Stimulated activated CD8-positive, alpha-beta memory T cell treated with anti-CD3 and anti-CD28 coated beads, Interleukin-12 subunit alpha, Interleukin-12 subunit beta, amount 100 ng/mL, for 4 hours (primary cell): ENCODE results near the gene PLP1.
A peak's percentile ranks its signal among the peaks of the same experiment; 100 is the strongest.

Experiments used
- DNase-seq: peaks from one replicate; pipeline ENCODE4 v3.0.0-alpha.2; 2020; ENCODE audit warnings: low read depth

Gene PLP1

DNA sequence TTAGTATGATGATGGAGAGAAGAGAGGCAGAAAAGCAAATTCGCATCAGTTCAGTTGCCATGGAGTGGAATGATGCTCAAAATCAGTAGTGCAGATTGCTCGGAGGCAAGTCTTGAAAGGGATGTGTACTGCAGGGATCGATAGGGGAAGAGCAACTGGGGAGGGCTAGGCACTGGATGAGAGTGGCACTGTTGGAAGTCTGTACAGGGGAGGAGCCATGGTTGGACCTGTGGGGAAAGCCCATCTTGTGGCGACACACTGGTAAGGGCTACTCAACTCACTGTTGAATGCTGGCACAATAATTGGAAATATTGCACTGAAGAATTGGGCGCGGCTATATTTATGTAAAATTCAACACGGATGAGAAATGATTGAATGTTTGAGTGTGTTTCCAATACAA is 54.2 kb downstream of the PLP1 start:
- DNase-seq, result no peak

DNA sequence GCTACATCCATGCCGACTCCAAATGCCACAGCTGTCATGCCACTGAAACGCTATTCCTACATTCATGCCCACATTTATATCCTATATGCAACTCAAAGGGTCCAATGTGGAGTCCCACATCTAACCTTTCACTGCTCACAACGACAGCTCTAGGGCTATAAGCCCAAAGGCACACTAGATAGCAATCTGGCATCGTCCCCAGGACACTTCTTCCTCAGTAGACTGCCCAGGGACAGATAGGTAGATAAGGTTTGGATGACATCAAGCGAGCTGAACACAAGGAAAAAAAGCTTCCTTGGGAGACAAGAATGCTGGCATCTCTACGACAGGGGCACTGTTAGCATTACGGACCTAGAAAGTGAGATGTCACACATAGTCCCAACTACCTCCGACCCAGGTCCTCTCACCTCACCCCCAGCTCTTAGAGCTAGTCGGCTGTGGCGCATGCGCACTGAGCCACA is 54.7 kb downstream of the PLP1 start:
- no peak for DNase-seq

DNA sequence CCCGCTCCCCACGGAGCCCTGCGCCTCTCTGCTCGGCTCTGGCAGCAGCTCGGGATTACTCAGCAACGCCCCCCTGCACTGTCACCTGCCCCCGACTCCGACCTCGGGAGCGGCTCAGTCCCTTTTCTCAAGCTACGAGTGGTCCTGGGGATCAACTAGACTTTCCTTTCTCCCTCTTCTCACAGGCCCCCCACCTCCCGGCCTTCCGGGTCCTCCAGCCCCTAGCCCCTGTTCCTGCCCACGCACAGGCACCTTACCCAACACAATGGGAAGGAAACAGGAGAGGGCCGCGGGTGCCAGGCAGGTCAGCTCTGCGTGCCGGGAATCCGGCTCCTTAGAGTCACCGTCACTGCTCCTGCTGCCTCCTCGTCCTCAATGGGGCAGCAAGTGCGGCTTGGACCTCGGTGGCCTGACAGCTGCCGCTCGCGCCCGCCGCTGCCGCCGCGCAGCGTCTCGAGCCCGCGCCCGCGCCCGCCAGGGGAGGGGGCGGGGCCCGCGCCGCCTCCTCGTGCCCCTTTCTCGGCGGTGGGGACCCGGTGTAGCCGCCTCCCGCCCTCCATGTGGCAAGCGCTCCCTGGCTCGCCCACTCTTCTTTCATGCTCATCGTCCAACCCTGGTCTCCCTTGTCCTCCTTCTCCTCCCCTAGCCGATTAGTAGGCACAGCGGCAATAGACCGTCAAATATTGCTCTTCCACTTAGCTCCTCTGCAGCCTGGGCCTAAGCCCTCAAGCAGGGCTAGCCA is 55.3 kb downstream of the PLP1 start, which contains the start of gene RAB9B:
TSS of gene RAB9B (minus strand) at position 455 of the 742 bp plus-strand sequence. CDS start 6,473 bp downstream, outside the sequence.
- DNase-seq, result peak; percentile 49

DNA sequence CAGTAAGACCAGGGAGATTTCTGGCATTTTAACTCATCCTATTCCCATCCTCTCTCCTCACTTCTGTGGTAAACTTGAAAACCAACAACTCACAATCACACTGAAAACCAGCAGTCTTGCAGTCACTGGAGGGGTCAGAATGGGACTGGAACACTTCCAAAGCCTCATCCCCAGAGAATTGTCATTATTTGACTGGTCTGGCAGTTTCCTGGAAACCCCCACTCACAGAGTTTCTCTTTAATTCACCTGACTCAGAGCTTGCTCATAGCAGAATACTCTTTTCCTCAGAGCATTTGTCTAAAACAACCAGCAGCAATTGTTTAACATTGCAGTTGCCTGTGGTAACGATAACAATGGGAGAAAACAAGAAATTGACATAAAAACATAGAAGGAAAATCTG is 62.8 kb downstream of the PLP1 start:
- no peak for DNase-seq
